Skeletal muscle tissue (tissue), 4 donors: ENCODE measurements around the gene NOX3. TPM values are rescaled to one million over a fixed set of nuclear protein-coding genes. Genes with fewer than 3 reads are reported as not detected.

Experiments used
- H3K27ac ChIP-seq: one replicate; pipeline ENCODE4 v1.7.0; 2013; ENCODE audit warnings: mild to moderate bottlenecking, low read depth, low read length, inconsistent platforms
- H3K27me3 ChIP-seq, 3 donors: one replicate each; pipeline ENCODE4 v1.7.0; 2013; ENCODE audit warnings: low read length in 3 of 3; ENCODE audit not compliant: control insufficient read depth in 3 of 3, insufficient read depth in 3 of 3
- H3K36me3 ChIP-seq, 3 donors: one replicate each; pipeline ENCODE4 v1.7.0; 2013; ENCODE audit warnings: low read length in 3 of 3; ENCODE audit not compliant: control insufficient read depth in 3 of 3, insufficient read depth in 3 of 3
- H3K4me1 ChIP-seq, 3 donors: one replicate each; pipeline ENCODE4 v1.7.0; 2013; ENCODE audit warnings: low read length in 3 of 3, mild to moderate bottlenecking in 3 of 3; ENCODE audit not compliant: control insufficient read depth in 3 of 3, insufficient read depth in 3 of 3
- H3K4me3 ChIP-seq, 3 donors: one replicate each; pipeline ENCODE4 v1.7.0; 2013; ENCODE audit warnings: low read length in 3 of 3
- H3K9ac ChIP-seq, 3 donors: one replicate each; pipeline ENCODE4 v1.7.0; 2013; ENCODE audit warnings: low read length in 3 of 3, mild to moderate bottlenecking in 3 of 3, moderate library complexity in 2 of 3, low read depth in 1 of 3
- H3K9me3 ChIP-seq, 3 donors: one replicate each; pipeline ENCODE4 v1.7.0; 2013; ENCODE audit warnings: low read length in 3 of 3; ENCODE audit not compliant: control insufficient read depth in 3 of 3
- total RNA-seq: library from RNA; depleted of rRNA; stranded (reverse); fragments of >200 nt; gene quantifications from one replicate; pipeline ENCODE4 v1.2.3, GENCODE V29; 2014
- donor health status: Osteomylitis.

NOX3 gene
- total RNA-seq, 1 donor from 2014 or later, result not detected

GRCh38 chr6:155389130-155389529, 66.5 kb downstream of the NOX3 start:
- Histone ChIP-seq H3K36me3 (no peaks in the 10 kb centered on the region), H3K4me1 (no peaks in the 10 kb centered on the region), H3K4me3 (no peak overlapping the region), H3K9ac (no peak overlapping the region), H3K27me3 (no peaks in the 10 kb centered on the region), H3K9me3 (no peaks in the 10 kb centered on the region), H3K27ac (no peak overlapping the region)

GRCh38 chr6:155388591-155388990, 67.0 kb downstream of the NOX3 start:
- Histone ChIP-seq H3K4me3 (no peak overlapping the region), H3K27ac (no peak overlapping the region), H3K4me1 (no peaks in the 10 kb centered on the region), H3K9ac (no peak overlapping the region), H3K27me3 (no peaks in the 10 kb centered on the region), H3K9me3 (no peaks in the 10 kb centered on the region), H3K36me3 (no peaks in the 10 kb centered on the region)

GRCh38 chr6:155387481-155387880, 68.2 kb downstream of the NOX3 start:
- no peaks in the 10 kb centered on the region for H3K9me3 ChIP-seq
- no peaks in the 10 kb centered on the region for H3K27me3 ChIP-seq
- no peak overlapping the region for H3K9ac ChIP-seq
- H3K4me3 ChIP-seq, result no peak overlapping the region
- H3K27ac ChIP-seq, result no peak overlapping the region
- H3K4me1 ChIP-seq, result no peaks in the 10 kb centered on the region
- H3K36me3 ChIP-seq, result no peaks in the 10 kb centered on the region

- no peaks in the 10 kb centered on the region for H3K9me3 ChIP-seq
- no peak overlapping the region for H3K4me3 ChIP-seq
- no peaks in the 10 kb centered on the region for H3K27me3 ChIP-seq
- H3K36me3 ChIP-seq, result no peaks in the 10 kb centered on the region
- H3K9ac ChIP-seq, result no peak overlapping the region
- no peaks in the 10 kb centered on the region for H3K4me1 ChIP-seq
- no peak overlapping the region for H3K27ac ChIP-seq
Measured at GRCh38 chr6:155384321-155384952, 71.2 kb downstream of the NOX3 start.

- H3K4me3 ChIP-seq, result no peak overlapping the region
- no peak overlapping the region for H3K9ac ChIP-seq
- no peaks in the 10 kb centered on the region for H3K27me3 ChIP-seq
- no peaks in the 10 kb centered on the region for H3K4me1 ChIP-seq
- no peak overlapping the region for H3K27ac ChIP-seq
- H3K36me3 ChIP-seq, result no peaks in the 10 kb centered on the region
- no peaks in the 10 kb centered on the region for H3K9me3 ChIP-seq
Measured at GRCh38 chr6:155383913-155384312, 71.7 kb downstream of the NOX3 start.

- Histone ChIP-seq H3K36me3 (no peaks in the 10 kb centered on the region), H3K27ac (no peak overlapping the region), H3K9ac (no peak overlapping the region), H3K27me3 (no peaks in the 10 kb centered on the region), H3K4me1 (no peaks in the 10 kb centered on the region), H3K9me3 (no peaks in the 10 kb centered on the region), H3K4me3 (no peak overlapping the region)
Measured at GRCh38 chr6:155382338-155382685, 73.3 kb downstream of the NOX3 start.

- H3K9me3 ChIP-seq, result no peaks in the 10 kb centered on the region
- no peak overlapping the region for H3K9ac ChIP-seq
- no peaks in the 10 kb centered on the region for H3K27me3 ChIP-seq
- H3K4me3 ChIP-seq, result no peak overlapping the region
- H3K27ac ChIP-seq, result no peak overlapping the region
- no peaks in the 10 kb centered on the region for H3K36me3 ChIP-seq
- no peaks in the 10 kb centered on the region for H3K4me1 ChIP-seq
Measured at GRCh38 chr6:155381673-155382337, 73.8 kb downstream of the NOX3 start.

- no peak overlapping the region for H3K4me3 ChIP-seq
- no peaks in the 10 kb centered on the region for H3K9me3 ChIP-seq
- no peaks in the 10 kb centered on the region for H3K36me3 ChIP-seq
- no peaks in the 10 kb centered on the region for H3K27me3 ChIP-seq
- H3K9ac ChIP-seq, result no peak overlapping the region
- no peak overlapping the region for H3K27ac ChIP-seq
- no peaks in the 10 kb centered on the region for H3K4me1 ChIP-seq
Measured at GRCh38 chr6:155380666-155381332, 74.8 kb downstream of the NOX3 start.

- H3K4me1 ChIP-seq, result no peaks in the 10 kb centered on the region
- no peak overlapping the region for H3K27ac ChIP-seq
- no peak overlapping the region for H3K4me3 ChIP-seq
- no peaks in the 10 kb centered on the region for H3K9me3 ChIP-seq
- H3K27me3 ChIP-seq, result no peaks in the 10 kb centered on the region
- H3K9ac ChIP-seq, result no peak overlapping the region
- H3K36me3 ChIP-seq, result no peaks in the 10 kb centered on the region
Measured at GRCh38 chr6:155378724-155379123, 76.9 kb downstream of the NOX3 start.

- no peaks in the 10 kb centered on the region for H3K27me3 ChIP-seq
- H3K9me3 ChIP-seq, result no peaks in the 10 kb centered on the region
- no peak overlapping the region for H3K9ac ChIP-seq
- no peak overlapping the region for H3K27ac ChIP-seq
- no peaks in the 10 kb centered on the region for H3K36me3 ChIP-seq
- H3K4me3 ChIP-seq, result no peak overlapping the region
- no peaks in the 10 kb centered on the region for H3K4me1 ChIP-seq
Measured at GRCh38 chr6:155378276-155378675, 77.4 kb downstream of the NOX3 start.
